Liver (tissue), 9 donors: ENCODE measurements around the gene ANXA7. TPM values are rescaled to one million over a fixed set of nuclear protein-coding genes. Genes with fewer than 3 reads are reported as not detected.

Experiments
- DNase-seq: peaks from one replicate; pipeline ENCODE4 v3.0.0-alpha.2; 2017; ENCODE audit warnings: low spot score
- H3K27ac ChIP-seq, 2 donors: one replicate each; pipeline ENCODE4 v1.7.0; 2013; ENCODE audit warnings: inconsistent platforms in 2 of 2, low read length in 2 of 2, control low read depth in 1 of 2, low read depth in 1 of 2, mild to moderate bottlenecking in 1 of 2
- H3K27me3 ChIP-seq, 4 donors: one replicate each; pipeline versions ENCODE4 v1.6.1 to v1.7.0; 2013; ENCODE audit warnings: low read length in 3 of 4, inconsistent platforms in 1 of 4, mild to moderate bottlenecking in 1 of 4, moderate library complexity in 1 of 4; ENCODE audit not compliant: control insufficient read depth in 4 of 4, insufficient read depth in 4 of 4
- H3K36me3 ChIP-seq, 4 donors: one replicate each; pipeline versions ENCODE4 v1.6.1 to v1.7.0; 2013; ENCODE audit warnings: low read length in 3 of 4, mild to moderate bottlenecking in 3 of 4, low read depth in 1 of 4, moderate library complexity in 1 of 4; ENCODE audit not compliant: control insufficient read depth in 4 of 4, insufficient read depth in 3 of 4
- H3K4me1 ChIP-seq, 4 donors: one replicate each; pipeline versions ENCODE4 v1.6.1 to v1.7.0; 2013; ENCODE audit warnings: low read length in 3 of 4, mild to moderate bottlenecking in 3 of 4, moderate library complexity in 1 of 4; ENCODE audit not compliant: control insufficient read depth in 4 of 4, insufficient read depth in 4 of 4
- H3K4me3 ChIP-seq, 3 donors: one replicate each; pipeline versions ENCODE4 v1.6.1 to v1.7.0; 2013; ENCODE audit warnings: low read length in 3 of 3, control low read depth in 1 of 3, low read depth in 1 of 3, mild to moderate bottlenecking in 1 of 3
- H3K9ac ChIP-seq, 2 donors: one replicate each; pipeline ENCODE4 v1.7.0; 2013; ENCODE audit warnings: low read length in 2 of 2, mild to moderate bottlenecking in 2 of 2, moderate library complexity in 2 of 2, control low read depth in 1 of 2, low read depth in 1 of 2
- H3K9me3 ChIP-seq, 4 donors: one replicate each; pipeline versions ENCODE4 v1.6.1 to v1.7.0; 2013; ENCODE audit warnings: low read length in 3 of 4; ENCODE audit not compliant: control insufficient read depth in 4 of 4
- ATF3 ChIP-seq: IDR thresholded peaks from 2 replicates; pipeline ENCODE4 v1.6.1; 2016; ENCODE audit warnings: antibody characterized with exemption
- CTCF ChIP-seq: fragments of 150-350 bp; IDR thresholded peaks from 2 replicates; pipeline ENCODE4 v1.5.1; 2017; ENCODE audit warnings: improper control_type of control experiment, low read depth, low read length; ENCODE audit not compliant: missing input control
- FOXA1 ChIP-seq: IDR thresholded peaks from 2 replicates; pipeline ENCODE4 v1.6.1; 2016; ENCODE audit warnings: antibody characterized with exemption
- MAX ChIP-seq: IDR thresholded peaks from 2 replicates; pipeline ENCODE4 v1.6.1; 2016; ENCODE audit warnings: antibody characterized with exemption
- SP1 ChIP-seq: IDR thresholded peaks from 2 replicates; pipeline ENCODE4 v1.6.1; 2018; ENCODE audit warnings: antibody characterized with exemption, mild to moderate bottlenecking
- ZBTB33 ChIP-seq: IDR thresholded peaks from 2 replicates; pipeline ENCODE4 v1.6.1; 2016; ENCODE audit warnings: antibody characterized with exemption
- WGBS: extraction: QIAGEN DNeasy Blood & Tissue Kit; methylation state at CpG from one replicate; pipeline ENCODE4 v1.1.7; 2013; 5-methylcytosine and 5-hydroxymethylcytosine counted together
- polyA plus RNA-seq, 2 donors: library from polyadenylated mRNA; stranded (reverse) in 1 of 2; unstranded in 1 of 2; fragments of 200-250 nt in 1 of 2; fragments of >200 nt in 1 of 2; fragmentation: Nextera tagmentation in 1 of 2; extraction: Ambion mirVana in 1 of 2; gene quantifications; one replicate each; pipeline versions ENCODE4 v1.2.1 to v1.2.3, GENCODE V29; 2013 to 2015
- total RNA-seq, 2 donors: library from RNA; depleted of rRNA; stranded (reverse); fragments of >200 nt; gene quantifications; one replicate each; pipeline ENCODE4 v1.2.3, GENCODE V29; 2014
- TF ChIP-seq, protein P1 (sequence below): IDR thresholded peaks from 2 replicates; pipeline ENCODE4 v1.6.1; 2016; ENCODE audit warnings: antibody characterized with exemption, mild to moderate bottlenecking
- donor health status: healthy.
- donor health status: healthy.
- donor health status: healthy.
- donor health status: healthy.
- donor health status: healthy.

ANXA7 gene
- total and polyA plus RNA-seq, 4 donors: 71.6 to 93.4 (median 90.0) TPM

DNA sequence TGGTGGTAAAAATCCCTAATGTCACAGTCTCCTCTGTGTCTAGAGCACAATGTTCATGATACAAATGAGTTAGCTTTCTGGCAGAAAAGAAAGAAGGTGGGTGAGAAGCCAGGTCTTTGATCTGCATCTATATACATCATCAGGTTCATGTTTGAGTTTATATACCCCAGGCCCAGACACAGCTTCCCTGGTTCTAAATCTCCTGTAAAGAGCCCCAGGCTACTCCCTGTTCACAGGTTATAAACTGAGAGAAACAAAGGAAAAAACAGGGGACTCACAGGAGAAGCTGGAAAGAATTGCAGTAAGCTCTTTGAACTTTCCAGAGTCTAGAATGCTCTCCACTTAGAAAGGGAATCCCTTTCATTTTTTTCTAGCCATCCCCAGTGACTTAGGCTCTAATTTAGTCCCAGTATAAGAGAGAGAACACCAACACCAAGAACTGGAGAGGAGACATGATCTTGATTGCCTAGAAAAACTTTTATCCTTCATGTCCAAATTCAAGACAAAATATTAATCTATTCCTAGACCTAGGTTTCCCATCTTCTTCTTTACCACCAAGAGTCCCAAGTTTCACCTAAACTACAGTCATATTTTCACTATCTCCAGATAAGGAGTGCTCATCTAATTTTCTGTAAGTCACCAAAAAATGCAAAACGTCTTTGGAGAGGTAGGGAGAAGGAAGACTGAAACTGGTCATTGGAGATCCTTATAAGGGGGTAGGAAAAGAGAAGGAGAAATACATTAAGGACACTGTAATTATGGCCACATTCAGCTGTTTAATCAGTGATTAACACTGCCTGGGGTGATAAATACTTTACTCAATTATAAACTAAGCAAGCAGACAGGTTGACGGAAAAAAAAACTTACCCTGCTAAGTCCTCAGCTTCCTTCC, 19.0 kb upstream of the ANXA7 start:
- H3K9ac ChIP-seq: no peak overlapping the region
- no peaks in the 10 kb centered on the region for H3K27me3 ChIP-seq
- no peak overlapping the region for H3K27ac ChIP-seq
- TF ChIP-seq, protein P1, sequence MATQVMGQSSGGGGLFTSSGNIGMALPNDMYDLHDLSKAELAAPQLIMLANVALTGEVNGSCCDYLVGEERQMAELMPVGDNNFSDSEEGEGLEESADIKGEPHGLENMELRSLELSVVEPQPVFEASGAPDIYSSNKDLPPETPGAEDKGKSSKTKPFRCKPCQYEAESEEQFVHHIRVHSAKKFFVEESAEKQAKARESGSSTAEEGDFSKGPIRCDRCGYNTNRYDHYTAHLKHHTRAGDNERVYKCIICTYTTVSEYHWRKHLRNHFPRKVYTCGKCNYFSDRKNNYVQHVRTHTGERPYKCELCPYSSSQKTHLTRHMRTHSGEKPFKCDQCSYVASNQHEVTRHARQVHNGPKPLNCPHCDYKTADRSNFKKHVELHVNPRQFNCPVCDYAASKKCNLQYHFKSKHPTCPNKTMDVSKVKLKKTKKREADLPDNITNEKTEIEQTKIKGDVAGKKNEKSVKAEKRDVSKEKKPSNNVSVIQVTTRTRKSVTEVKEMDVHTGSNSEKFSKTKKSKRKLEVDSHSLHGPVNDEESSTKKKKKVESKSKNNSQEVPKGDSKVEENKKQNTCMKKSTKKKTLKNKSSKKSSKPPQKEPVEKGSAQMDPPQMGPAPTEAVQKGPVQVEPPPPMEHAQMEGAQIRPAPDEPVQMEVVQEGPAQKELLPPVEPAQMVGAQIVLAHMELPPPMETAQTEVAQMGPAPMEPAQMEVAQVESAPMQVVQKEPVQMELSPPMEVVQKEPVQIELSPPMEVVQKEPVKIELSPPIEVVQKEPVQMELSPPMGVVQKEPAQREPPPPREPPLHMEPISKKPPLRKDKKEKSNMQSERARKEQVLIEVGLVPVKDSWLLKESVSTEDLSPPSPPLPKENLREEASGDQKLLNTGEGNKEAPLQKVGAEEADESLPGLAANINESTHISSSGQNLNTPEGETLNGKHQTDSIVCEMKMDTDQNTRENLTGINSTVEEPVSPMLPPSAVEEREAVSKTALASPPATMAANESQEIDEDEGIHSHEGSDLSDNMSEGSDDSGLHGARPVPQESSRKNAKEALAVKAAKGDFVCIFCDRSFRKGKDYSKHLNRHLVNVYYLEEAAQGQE: no peak
- TF ChIP-seq CTCF (no peak), ZBTB33 (no peak)
- WGBS: 81% methylated on average over 2 of the region's 2 CpGs
- H3K36me3 ChIP-seq: peaks cover 1 to 7% (median 5%) of the 10 kb centered on the region in 4 donors
- no peaks in the 10 kb centered on the region for H3K4me1 ChIP-seq
- no peak for DNase-seq
- no peak overlapping the region for H3K4me3 ChIP-seq
- H3K9me3 ChIP-seq: no peaks in the 10 kb centered on the region

DNA sequence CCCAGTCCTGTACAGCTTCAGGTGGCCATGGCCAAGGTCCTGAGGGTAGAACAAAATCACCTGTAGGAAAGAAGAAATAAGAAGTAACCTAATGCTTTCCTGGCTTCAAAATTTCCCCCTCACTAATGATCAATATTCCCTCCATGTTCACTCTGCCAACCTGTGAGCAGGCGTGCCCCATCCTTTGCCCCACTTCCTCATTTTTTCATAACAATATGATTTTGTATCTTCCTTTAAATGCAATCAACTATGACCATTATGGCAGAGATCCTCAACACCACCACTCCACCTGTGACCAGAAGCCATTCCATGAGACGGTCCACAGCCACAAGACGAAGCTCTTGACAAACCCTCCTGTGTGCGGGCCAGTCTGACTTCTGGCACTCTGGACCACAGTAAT, 12.5 kb upstream of the ANXA7 start:
- H3K4me1 ChIP-seq: no peaks in the 10 kb centered on the region
- H3K27me3 ChIP-seq: no peaks in the 10 kb centered on the region
- no peak overlapping the region for H3K27ac ChIP-seq
- TF ChIP-seq ZBTB33 (no peak), MAX (no peak), CTCF (no peak), SP1 (no peak), ATF3 (no peak), FOXA1 (no peak)
- TF ChIP-seq, protein P1: no peak
- H3K9ac ChIP-seq: no peak overlapping the region
- no peak overlapping the region for H3K4me3 ChIP-seq
- no peak for DNase-seq
- H3K9me3 ChIP-seq: no peaks in the 10 kb centered on the region
- H3K36me3 ChIP-seq: peaks cover 3 to 34% (median 10%) of the 10 kb centered on the region in 4 donors
- WGBS: 98% methylated on average over 4 of the region's 4 CpGs
